Measurements from ENCODE around the gene MYO15A.

DNA sequence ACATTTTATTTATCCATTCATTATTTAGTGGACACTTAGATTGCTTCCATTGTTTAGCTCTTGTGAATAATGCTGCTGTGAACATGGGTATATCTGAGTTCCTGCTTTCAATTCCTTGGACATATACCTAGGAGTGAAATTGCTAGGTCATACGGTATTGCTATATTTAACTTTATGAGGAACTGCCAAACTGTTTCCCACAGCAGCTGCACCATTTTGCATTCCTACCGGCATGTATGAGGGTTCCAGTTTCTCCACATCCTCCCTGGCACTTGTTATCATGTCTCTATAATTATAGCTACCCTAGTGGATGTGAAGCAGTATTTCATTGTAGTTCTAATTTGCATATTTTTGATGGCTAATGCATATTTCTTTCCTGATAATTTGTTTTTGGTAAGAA lies 44.5 kb upstream of the MYO15A start:
- no peak for TF ChIP-seq EZH2phosphoT487 (IDR thresholded peaks at IDR 0.05; ENCODE audit: borderline replicate concordance)
- TF ChIP-seq, protein P1, sequence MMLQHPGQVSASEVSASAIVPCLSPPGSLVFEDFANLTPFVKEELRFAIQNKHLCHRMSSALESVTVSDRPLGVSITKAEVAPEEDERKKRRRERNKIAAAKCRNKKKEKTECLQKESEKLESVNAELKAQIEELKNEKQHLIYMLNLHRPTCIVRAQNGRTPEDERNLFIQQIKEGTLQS (IDR thresholded peaks at IDR 0.05): no peak
- TF ChIP-seq, protein P2, sequence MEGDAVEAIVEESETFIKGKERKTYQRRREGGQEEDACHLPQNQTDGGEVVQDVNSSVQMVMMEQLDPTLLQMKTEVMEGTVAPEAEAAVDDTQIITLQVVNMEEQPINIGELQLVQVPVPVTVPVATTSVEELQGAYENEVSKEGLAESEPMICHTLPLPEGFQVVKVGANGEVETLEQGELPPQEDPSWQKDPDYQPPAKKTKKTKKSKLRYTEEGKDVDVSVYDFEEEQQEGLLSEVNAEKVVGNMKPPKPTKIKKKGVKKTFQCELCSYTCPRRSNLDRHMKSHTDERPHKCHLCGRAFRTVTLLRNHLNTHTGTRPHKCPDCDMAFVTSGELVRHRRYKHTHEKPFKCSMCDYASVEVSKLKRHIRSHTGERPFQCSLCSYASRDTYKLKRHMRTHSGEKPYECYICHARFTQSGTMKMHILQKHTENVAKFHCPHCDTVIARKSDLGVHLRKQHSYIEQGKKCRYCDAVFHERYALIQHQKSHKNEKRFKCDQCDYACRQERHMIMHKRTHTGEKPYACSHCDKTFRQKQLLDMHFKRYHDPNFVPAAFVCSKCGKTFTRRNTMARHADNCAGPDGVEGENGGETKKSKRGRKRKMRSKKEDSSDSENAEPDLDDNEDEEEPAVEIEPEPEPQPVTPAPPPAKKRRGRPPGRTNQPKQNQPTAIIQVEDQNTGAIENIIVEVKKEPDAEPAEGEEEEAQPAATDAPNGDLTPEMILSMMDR (IDR thresholded peaks at IDR 0.05 in 2 of 3, conservative IDR thresholded peaks at IDR 0.05 in 1 of 3; ENCODE audit: borderline replicate concordance in 1 of 3, insufficient read depth in 1 of 3, low read depth in 2 of 3, low read length in 2 of 3): no peak
- no peak for TF ChIP-seq YY1 (IDR thresholded peaks at IDR 0.05; ENCODE audit: extremely low read depth, insufficient replicate concordance, low read depth, low read length)
- no peak for TF ChIP-seq EZH2 (IDR thresholded peaks at IDR 0.05)
- TF ChIP-seq, protein P3, sequence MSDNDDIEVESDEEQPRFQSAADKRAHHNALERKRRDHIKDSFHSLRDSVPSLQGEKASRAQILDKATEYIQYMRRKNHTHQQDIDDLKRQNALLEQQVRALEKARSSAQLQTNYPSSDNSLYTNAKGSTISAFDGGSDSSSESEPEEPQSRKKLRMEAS (IDR thresholded peaks at IDR 0.05): no peak

Measured in HCT116 (cell line).